Glutamatergic neuron (in vitro differentiated cells): ENCODE measurements around the gene CMTR2. TPM values are rescaled to one million over a fixed set of nuclear protein-coding genes. Genes with fewer than 3 reads are reported as not detected.
"Not testable (repeated sequence)": the region's sequence is repeated elsewhere in the genome, so short reads cannot be mapped to it uniquely, and the experiment has no call there.

ENCODE experiments used
- DNase-seq: peaks from one replicate; pipeline ENCODE4 v3.0.0; 2022
- H3K27ac Mint-ChIP-seq: one replicate; pipeline ENCODE4 v1.8.0; 2020; ENCODE audit warnings: mild to moderate bottlenecking, mixed read lengths, inconsistent platforms; ENCODE audit not compliant: unreplicated experiment
- H3K27me3 Mint-ChIP-seq: one replicate; pipeline ENCODE4 v1.8.0; 2020; ENCODE audit warnings: mild to moderate bottlenecking, moderate library complexity, mixed read lengths, inconsistent platforms; ENCODE audit not compliant: unreplicated experiment
- H3K36me3 Mint-ChIP-seq: one replicate; pipeline ENCODE4 v1.8.0; 2020; ENCODE audit warnings: mild to moderate bottlenecking, mixed read lengths, inconsistent platforms; ENCODE audit not compliant: unreplicated experiment
- H3K4me1 Mint-ChIP-seq: one replicate; pipeline ENCODE4 v1.8.0; 2020; ENCODE audit warnings: mild to moderate bottlenecking, low read depth, mixed read lengths, inconsistent platforms; ENCODE audit not compliant: unreplicated experiment
- H3K4me3 Mint-ChIP-seq: one replicate; pipeline ENCODE4 v1.8.0; 2020; ENCODE audit warnings: mild to moderate bottlenecking, mixed read lengths, inconsistent platforms; ENCODE audit not compliant: unreplicated experiment
- H3K9me3 Mint-ChIP-seq: one replicate; pipeline ENCODE4 v1.8.0; 2020; ENCODE audit warnings: mild to moderate bottlenecking, moderate library complexity, mixed read lengths, inconsistent platforms; ENCODE audit not compliant: unreplicated experiment
- total RNA-seq: library from RNA; stranded (reverse); fragmentation: NEBNext Ultra II Directional; extraction: Animal tissue kit (Norgen Biotek cat#: 25700); gene quantifications from one replicate; pipeline ENCODE4 v1.2.1, GENCODE V29; 2021; ENCODE audit not compliant: unreplicated experiment
- TF ChIP-seq, protein P1 (sequence below): fragments of 200-600 bp; sonication (generic); IDR thresholded peaks from one replicate; pipeline ENCODE4 v1.5.0; 2021; ENCODE audit not compliant: partially characterized antibody, unreplicated experiment

CMTR2 gene
- total RNA-seq, 1 donor from 2014 or later = 14.7 TPM

DNA sequence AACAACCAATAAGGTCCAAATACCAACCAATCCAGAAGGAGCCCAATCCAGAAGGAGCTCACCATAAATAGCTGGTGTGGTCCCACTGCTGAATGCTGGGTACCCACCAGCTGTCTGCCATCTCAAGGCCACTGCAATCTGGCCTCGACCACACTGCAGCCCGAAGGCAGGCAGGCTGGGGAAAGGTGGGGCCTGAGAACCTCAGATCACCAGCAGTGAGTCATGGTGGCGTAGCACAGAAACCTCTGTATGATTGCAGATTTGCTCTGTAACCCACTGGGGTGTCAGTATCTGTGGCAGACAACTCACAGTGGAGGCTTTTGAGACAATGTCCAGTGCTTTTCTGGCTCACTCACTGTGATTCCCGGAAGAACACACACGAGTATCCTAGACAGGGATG, 14.7 kb upstream of the CMTR2 start:
- Mint-ChIP-seq H3K27me3 (no peaks in the 10 kb centered on the region), H3K27ac (no peak overlapping the region), H3K9me3 (peaks cover 1% of the 10 kb centered on the region)

GRCh38 chr16:71297341-71297634, 8.1 kb upstream of the CMTR2 start:
- TF ChIP-seq, protein P1, sequence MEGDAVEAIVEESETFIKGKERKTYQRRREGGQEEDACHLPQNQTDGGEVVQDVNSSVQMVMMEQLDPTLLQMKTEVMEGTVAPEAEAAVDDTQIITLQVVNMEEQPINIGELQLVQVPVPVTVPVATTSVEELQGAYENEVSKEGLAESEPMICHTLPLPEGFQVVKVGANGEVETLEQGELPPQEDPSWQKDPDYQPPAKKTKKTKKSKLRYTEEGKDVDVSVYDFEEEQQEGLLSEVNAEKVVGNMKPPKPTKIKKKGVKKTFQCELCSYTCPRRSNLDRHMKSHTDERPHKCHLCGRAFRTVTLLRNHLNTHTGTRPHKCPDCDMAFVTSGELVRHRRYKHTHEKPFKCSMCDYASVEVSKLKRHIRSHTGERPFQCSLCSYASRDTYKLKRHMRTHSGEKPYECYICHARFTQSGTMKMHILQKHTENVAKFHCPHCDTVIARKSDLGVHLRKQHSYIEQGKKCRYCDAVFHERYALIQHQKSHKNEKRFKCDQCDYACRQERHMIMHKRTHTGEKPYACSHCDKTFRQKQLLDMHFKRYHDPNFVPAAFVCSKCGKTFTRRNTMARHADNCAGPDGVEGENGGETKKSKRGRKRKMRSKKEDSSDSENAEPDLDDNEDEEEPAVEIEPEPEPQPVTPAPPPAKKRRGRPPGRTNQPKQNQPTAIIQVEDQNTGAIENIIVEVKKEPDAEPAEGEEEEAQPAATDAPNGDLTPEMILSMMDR = no peak
- H3K27ac Mint-ChIP-seq = no peak overlapping the region
- H3K9me3 Mint-ChIP-seq = no peaks in the 10 kb centered on the region
- no peaks in the 10 kb centered on the region for H3K36me3 Mint-ChIP-seq
- no peaks in the 10 kb centered on the region for H3K4me1 Mint-ChIP-seq
- no peak for DNase-seq
- H3K4me3 Mint-ChIP-seq = no peak overlapping the region
- H3K27me3 Mint-ChIP-seq = no peaks in the 10 kb centered on the region

More for the DNA sequence above, 14.7 kb upstream of the CMTR2 start:
- H3K36me3 Mint-ChIP-seq = no peaks in the 10 kb centered on the region
- no peak overlapping the region for H3K4me3 Mint-ChIP-seq
- TF ChIP-seq, protein P1 = no peak
- H3K4me1 Mint-ChIP-seq = no peaks in the 10 kb centered on the region
- DNase-seq = no peak

DNA sequence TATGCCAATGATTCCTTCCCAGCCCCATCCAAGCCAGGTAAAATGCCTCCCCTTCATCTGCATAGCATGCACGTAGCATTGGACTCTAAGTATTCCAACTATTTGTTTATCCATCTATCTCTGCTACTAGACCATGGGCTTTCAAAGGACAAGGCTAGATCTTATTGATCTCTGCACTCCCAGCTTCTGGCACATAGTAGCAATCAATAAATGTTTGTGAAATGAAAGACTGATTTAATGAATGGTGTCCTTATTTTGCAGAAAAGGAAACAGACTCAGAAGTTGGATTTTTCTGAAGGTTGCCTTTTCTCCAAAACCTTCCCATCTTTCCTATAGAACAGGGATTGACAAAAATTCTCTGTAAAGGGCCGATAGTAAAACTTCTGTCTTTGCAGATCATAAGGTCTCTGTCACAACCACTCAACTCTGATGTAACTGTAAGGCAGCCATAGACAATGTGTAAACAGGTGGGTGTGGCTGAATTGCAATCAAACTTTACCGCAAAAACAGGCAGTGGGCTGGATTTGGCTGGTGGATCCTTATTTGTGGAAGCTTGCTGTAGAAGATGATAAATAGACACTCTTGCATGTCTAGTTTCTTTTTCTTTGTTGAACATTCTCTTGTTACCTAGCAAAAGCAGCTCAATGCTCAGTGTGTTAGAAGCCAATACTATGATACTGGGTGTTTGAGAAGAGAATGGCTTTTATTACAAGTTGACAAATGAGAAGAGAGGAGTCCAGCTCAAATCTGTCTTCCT, 7.6 kb upstream of the CMTR2 start:
- H3K36me3 Mint-ChIP-seq = no peaks in the 10 kb centered on the region
- no peaks in the 10 kb centered on the region for H3K9me3 Mint-ChIP-seq
- H3K4me1 Mint-ChIP-seq = no peaks in the 10 kb centered on the region
- H3K27me3 Mint-ChIP-seq = no peaks in the 10 kb centered on the region
- TF ChIP-seq, protein P1 = no peak
- H3K27ac Mint-ChIP-seq = no peak overlapping the region
- no peak overlapping the region for H3K4me3 Mint-ChIP-seq
- DNase-seq = no peak

GRCh38 chr16:71295950-71296349, 6.7 kb upstream of the CMTR2 start:
- no peak for DNase-seq
- no peak overlapping the region for H3K27ac Mint-ChIP-seq
- H3K4me1 Mint-ChIP-seq = no peaks in the 10 kb centered on the region
- H3K4me3 Mint-ChIP-seq = no peak overlapping the region
- no peaks in the 10 kb centered on the region for H3K27me3 Mint-ChIP-seq
- no peaks in the 10 kb centered on the region for H3K36me3 Mint-ChIP-seq
- H3K9me3 Mint-ChIP-seq = no peaks in the 10 kb centered on the region
- TF ChIP-seq, protein P1 = no peak

GRCh38 chr16:71293919-71294318, 4.7 kb upstream of the CMTR2 start:
- Mint-ChIP-seq H3K9me3 (no peaks in the 10 kb centered on the region), H3K27ac (no peak overlapping the region), H3K27me3 (no peaks in the 10 kb centered on the region), H3K36me3 (no peaks in the 10 kb centered on the region), H3K4me3 (no peak overlapping the region), H3K4me1 (no peaks in the 10 kb centered on the region)
- TF ChIP-seq, protein P1 = no peak
- DNase-seq = no peak

DNA sequence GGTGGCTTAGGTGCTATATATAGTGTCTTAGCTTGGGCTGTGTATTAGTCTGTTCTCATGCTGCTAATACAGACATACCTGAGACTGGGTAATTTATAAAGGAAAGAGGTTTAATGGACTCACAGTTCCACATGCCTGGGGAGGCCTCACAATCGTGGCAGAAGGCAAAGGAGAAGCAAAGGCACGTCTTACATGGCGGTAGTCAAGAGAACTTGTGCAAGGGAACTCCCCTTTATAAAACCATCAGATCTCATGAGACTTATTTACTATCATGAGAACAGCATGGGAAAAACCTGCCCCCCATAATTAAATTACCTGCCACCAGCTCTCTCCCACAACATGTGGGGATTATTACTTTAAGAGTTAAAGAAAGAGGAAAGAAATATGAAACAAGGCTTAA, 2.9 kb upstream of the CMTR2 start:
- not testable (repeated sequence) for H3K36me3 Mint-ChIP-seq, H3K4me1 Mint-ChIP-seq, H3K4me3 Mint-ChIP-seq, DNase-seq, H3K27ac Mint-ChIP-seq, H3K27me3 Mint-ChIP-seq, H3K9me3 Mint-ChIP-seq
